Astrocyte (in vitro differentiated cells and primary cell): ENCODE results near the gene LGALS1.

ENCODE experiments used
- CTCF ChIP-seq: IDR thresholded peaks from 2 replicates; pipeline ENCODE4 v1.5.1; 2011; ENCODE audit warnings: low read depth, mild to moderate bottlenecking, inconsistent platforms, low read length, moderate library complexity; ENCODE audit not compliant: insufficient read depth
- EZH2 ChIP-seq: IDR thresholded peaks from 2 replicates; pipeline ENCODE4 v1.6.1; 2012; ENCODE audit warnings: mild to moderate bottlenecking, low read length, inconsistent platforms; ENCODE audit not compliant: insufficient read depth

GRCh38 chr22:37681001-37681424, 5.6 kb downstream of the LGALS1 start:
- TF ChIP-seq EZH2 (no peak), CTCF (no peak)
